Psoas muscle (tissue), 8 donors: Measurements from ENCODE around the gene FAF1. TPM values are rescaled to one million over a fixed set of nuclear protein-coding genes. Genes with fewer than 3 reads are reported as not detected.

Source experiments
- ATAC-seq, 4 donors: fragments of 200-7000 bp; cut with Tn5 transposase; one replicate each; pipeline ENCODE4 v1.9.1; 2020; ENCODE audit warnings: moderate library complexity in 3 of 4, mild to moderate bottlenecking in 2 of 4
- DNase-seq, 2 donors: peaks; one replicate each; pipeline ENCODE4 v3.0.0-alpha.2; 2020
- H3K27ac ChIP-seq: fragments of 200-600 bp; one replicate; pipeline ENCODE4 v1.8.0; 2022
- H3K27me3 ChIP-seq, 3 donors: fragments of 200-600 bp in 1 of 3; one replicate each; pipeline versions ENCODE4 v1.6.1 to v1.8.0; 2013 to 2022; ENCODE audit warnings: low read length in 2 of 3, mild to moderate bottlenecking in 2 of 3, moderate library complexity in 1 of 3; ENCODE audit not compliant: insufficient read depth in 3 of 3
- H3K36me3 ChIP-seq, 2 donors: fragments of 200-600 bp in 1 of 2; one replicate each; pipeline versions ENCODE4 v1.6.1 to v1.8.0; 2013 to 2022; ENCODE audit warnings: low read depth in 1 of 2, mild to moderate bottlenecking in 1 of 2, moderate library complexity in 1 of 2; ENCODE audit not compliant: insufficient read depth in 1 of 2
- H3K4me1 ChIP-seq: fragments of 200-600 bp; one replicate; pipeline ENCODE4 v1.8.0; 2022
- H3K4me3 ChIP-seq: fragments of 200-600 bp; one replicate; pipeline ENCODE4 v1.8.0; 2022; ENCODE audit warnings: mild to moderate bottlenecking
- H3K9me3 ChIP-seq: fragments of 200-600 bp; one replicate; pipeline ENCODE4 v1.8.0; 2022
- CTCF ChIP-seq: fragments of 200-600 bp; IDR thresholded peaks from one replicate; pipeline ENCODE4 v1.8.0; 2022; ENCODE audit warnings: antibody characterized with exemption
- WGBS, 3 donors: extraction: QIAGEN DNeasy Blood & Tissue Kit; methylation state at CpG; one replicate each; pipeline versions ENCODE4 v1.1.6 to v1.1.7; 2013; 5-methylcytosine and 5-hydroxymethylcytosine counted together
- intact Hi-C, 2 donors: fragments of 100-400 bp; cut with DNase I; formaldehyde crosslinking; loops; one replicate each; pipeline versions ENCODE4 v1.11.0 to v1.14.2; 2022
- polyA plus RNA-seq, 3 donors: library from polyadenylated mRNA; stranded (reverse); fragments of 200-250 nt; gene quantifications; one replicate each; pipeline ENCODE4 v1.2.3, GENCODE V29; 2013
- total RNA-seq, 4 donors: library from RNA; stranded (reverse); fragmentation: NEBNext Ultra II Directional in 2 of 4; extraction: Animal tissue kit (Norgen Biotek cat#: 25700) in 2 of 4; gene quantifications; one replicate each; pipeline versions ENCODE4 v1.2.1 to v1.2.4, GENCODE V29; 2021 to 2023
- donor health status: healthy with polysubstance abuse.
- donor health status: DM: no; HTN: no; CAD: no; lungs with moderate emphysema.
- donor health status: Bipolar disorder and iron deficiency.
- donor health status: healthy.
- donor health status: DM: yes; HTN: yes; CAD: no.
- donor health status: DM: no; HTN: no; CAD: no.
- donor health status: DM: no; HTN: no; CAD: no.
- donor health status: DM: yes; HTN: yes; CAD: no.

FAF1 gene
- total and polyA plus RNA-seq, 7 donors: 67.8 to 128 (median 108) TPM

- Histone ChIP-seq H3K4me1 (no peaks in the 10 kb centered on the region), H3K4me3 (no peak overlapping the region), H3K27me3 (no peaks in the 10 kb centered on the region), H3K27ac (no peak overlapping the region), H3K36me3 (no peaks in the 10 kb centered on the region), H3K9me3 (no peaks in the 10 kb centered on the region)
- ATAC-seq (no peak), DNase-seq (no peak)
- intact Hi-C loops: loop anchor here (5.0 to 10.0 kb wide), 2 partner anchors 242 to 245 kb away; no protein-coding TSS in a partner anchor
- no peak for TF ChIP-seq CTCF
- 96 to 99% (median 97%) methylated on average over 3 of the region's 3 CpGs for WGBS, 3 donors
Observed at GRCh38 chr1:50609508-50609907, 350.6 kb downstream of the FAF1 start.

GRCh38 chr1:50605186-50605875 lies 354.7 kb downstream of the FAF1 start:
- 96 to 99% (median 96%) methylated on average over 2 of the region's 2 CpGs for WGBS, 3 donors
- intact Hi-C loops: loop anchor here (5.0 to 10.0 kb wide), 2 partner anchors 238 to 241 kb away; no protein-coding TSS in a partner anchor
- Histone ChIP-seq H3K36me3 (no peaks in the 10 kb centered on the region), H3K4me3 (no peak overlapping the region), H3K27me3 (no peaks in the 10 kb centered on the region), H3K4me1 (no peaks in the 10 kb centered on the region), H3K27ac (no peak overlapping the region), H3K9me3 (no peaks in the 10 kb centered on the region)
- ATAC-seq: no peak
- peak; percentile 26 for TF ChIP-seq CTCF
- no peak for DNase-seq

GRCh38 chr1:50604580-50604979 lies 355.5 kb downstream of the FAF1 start:
- DNase-seq (no peak), ATAC-seq (no peak)
- H3K27me3 ChIP-seq: no peaks in the 10 kb centered on the region
- TF ChIP-seq CTCF: no peak
- no peaks in the 10 kb centered on the region for H3K4me1 ChIP-seq
- H3K4me3 ChIP-seq: no peak overlapping the region
- no peaks in the 10 kb centered on the region for H3K36me3 ChIP-seq
- intact Hi-C loops: loop anchor here in 1 of 2 donors (10.0 kb wide), 1 partner anchor 240 kb away; no protein-coding TSS in a partner anchor
- 95 to 98% (median 95%) methylated on average over 2 of the region's 2 CpGs for WGBS, 3 donors
- H3K9me3 ChIP-seq: no peaks in the 10 kb centered on the region
- no peak overlapping the region for H3K27ac ChIP-seq

GRCh38 chr1:50603274-50604271 lies 356.5 kb downstream of the FAF1 start:
- Histone ChIP-seq H3K9me3 (no peaks in the 10 kb centered on the region), H3K27ac (no peak overlapping the region), H3K4me1 (no peaks in the 10 kb centered on the region), H3K27me3 (no peaks in the 10 kb centered on the region), H3K36me3 (no peaks in the 10 kb centered on the region), H3K4me3 (no peak overlapping the region)
- WGBS, 3 donors: 75 to 83% (median 82%) methylated on average over 7 of the region's 7 CpGs
- ATAC-seq (no peak), DNase-seq (no peak)
- intact Hi-C loops: loop anchor here in 1 of 2 donors (10.0 kb wide), 1 partner anchor 239 kb away; no protein-coding TSS in a partner anchor
- no peak for TF ChIP-seq CTCF
